Thoracic aorta (tissue), 2 donors: ENCODE data around the gene P2RY14. TPM values are rescaled to one million over a fixed set of nuclear protein-coding genes. Genes with fewer than 3 reads are reported as not detected.
"Not testable (repeated sequence)": the region's sequence is repeated elsewhere in the genome, so short reads cannot be mapped to it uniquely, and the experiment has no call there.

Experiments
- ATAC-seq: fragments of 150-250 bp; one replicate; pipeline ENCODE4 v1.8.0; 2017; ENCODE audit warnings: low read depth; ENCODE audit not compliant: insufficient number of reproducible peaks, low FRiP score
- DNase-seq: peaks from one replicate; pipeline ENCODE4 v3.0.0-alpha.2; 2020; ENCODE audit warnings: low spot score
- H3K27ac ChIP-seq, 2 donors: fragments of 200-600 bp; sonication (generic); 1 replicate in 1 of 2; 2 replicates in 1 of 2; pipeline ENCODE4 v1.5.1; 2016; ENCODE audit warnings: mild to moderate bottlenecking in 2 of 2, moderate library complexity in 2 of 2
- H3K27me3 ChIP-seq: fragments of 200-600 bp; sonication (generic); replicated peaks from 2 replicates; pipeline ENCODE4 v1.6.0; 2016; ENCODE audit warnings: mild to moderate bottlenecking; ENCODE audit not compliant: insufficient read depth
- H3K36me3 ChIP-seq: fragments of 200-600 bp; sonication (generic); one replicate; pipeline ENCODE4 v1.5.1; 2016
- H3K4me1 ChIP-seq, 2 donors: fragments of 200-600 bp; sonication (generic); 1 replicate in 1 of 2; 2 replicates in 1 of 2; pipeline versions ENCODE4 v1.5.1 to v1.6.0; 2016; ENCODE audit warnings: low read depth in 2 of 2, mild to moderate bottlenecking in 1 of 2; ENCODE audit not compliant: control insufficient read depth in 1 of 2
- H3K4me3 ChIP-seq: fragments of 200-600 bp; sonication (generic); 2 replicates; pipeline ENCODE4 v1.5.1; 2016; ENCODE audit warnings: mild to moderate bottlenecking
- H3K9me3 ChIP-seq: fragments of 200-600 bp; sonication (generic); 2 replicates; pipeline ENCODE4 v1.5.1; 2016
- total RNA-seq, 2 donors: library from RNA; depleted of rRNA; stranded (reverse); fragments of >200 nt; gene quantifications; one replicate each; pipeline versions ENCODE4 v1.1.0 to v1.2.3, GENCODE V29; 2016
- TF ChIP-seq, protein P1 (sequence below): fragments of 200-600 bp; sonication (generic); IDR thresholded peaks from one replicate; pipeline ENCODE4 v1.5.1; 2019; ENCODE audit warnings: antibody characterized with exemption

The P2RY14 gene
- total RNA-seq, 2 donors from 2014 or later: 2.5 to 4.3 TPM

DNA sequence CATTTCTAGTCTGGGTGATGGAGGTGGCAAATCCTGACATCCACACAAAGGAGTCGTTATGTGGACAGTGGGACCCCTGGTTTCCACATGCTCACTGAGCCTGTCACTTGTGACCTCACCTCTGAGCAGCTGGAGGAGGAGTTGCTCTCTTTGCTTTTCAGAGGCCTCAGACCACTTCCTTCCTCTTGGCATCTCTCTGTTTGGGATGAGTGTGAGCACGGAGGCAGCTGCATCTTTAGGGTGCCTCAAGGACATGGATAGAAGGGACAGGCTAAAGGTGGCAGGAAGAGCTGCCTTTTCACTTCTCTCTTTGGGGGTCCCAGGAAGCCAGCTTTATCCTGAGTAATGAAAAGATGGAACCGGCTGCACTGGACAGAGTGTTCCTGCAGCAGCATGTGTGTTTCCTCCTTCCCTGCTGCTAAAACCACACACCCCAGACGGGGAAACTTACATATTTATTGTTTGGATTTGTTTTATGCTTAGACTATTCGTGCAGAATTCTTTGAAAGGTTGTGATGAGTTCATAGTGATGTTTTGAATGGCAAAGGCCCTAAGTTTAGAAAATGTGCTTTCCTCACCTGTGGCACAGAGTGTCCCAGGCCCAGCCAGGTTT, 107.1 kb downstream of the P2RY14 start:
- H3K27ac ChIP-seq: no peak overlapping the region
- no peaks in the 10 kb centered on the region for H3K27me3 ChIP-seq
- TF ChIP-seq, protein P1, sequence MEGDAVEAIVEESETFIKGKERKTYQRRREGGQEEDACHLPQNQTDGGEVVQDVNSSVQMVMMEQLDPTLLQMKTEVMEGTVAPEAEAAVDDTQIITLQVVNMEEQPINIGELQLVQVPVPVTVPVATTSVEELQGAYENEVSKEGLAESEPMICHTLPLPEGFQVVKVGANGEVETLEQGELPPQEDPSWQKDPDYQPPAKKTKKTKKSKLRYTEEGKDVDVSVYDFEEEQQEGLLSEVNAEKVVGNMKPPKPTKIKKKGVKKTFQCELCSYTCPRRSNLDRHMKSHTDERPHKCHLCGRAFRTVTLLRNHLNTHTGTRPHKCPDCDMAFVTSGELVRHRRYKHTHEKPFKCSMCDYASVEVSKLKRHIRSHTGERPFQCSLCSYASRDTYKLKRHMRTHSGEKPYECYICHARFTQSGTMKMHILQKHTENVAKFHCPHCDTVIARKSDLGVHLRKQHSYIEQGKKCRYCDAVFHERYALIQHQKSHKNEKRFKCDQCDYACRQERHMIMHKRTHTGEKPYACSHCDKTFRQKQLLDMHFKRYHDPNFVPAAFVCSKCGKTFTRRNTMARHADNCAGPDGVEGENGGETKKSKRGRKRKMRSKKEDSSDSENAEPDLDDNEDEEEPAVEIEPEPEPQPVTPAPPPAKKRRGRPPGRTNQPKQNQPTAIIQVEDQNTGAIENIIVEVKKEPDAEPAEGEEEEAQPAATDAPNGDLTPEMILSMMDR: no peak
- ATAC-seq: no peak
- no peaks in the 10 kb centered on the region for H3K36me3 ChIP-seq
- H3K4me1 ChIP-seq: no peaks in the 10 kb centered on the region
- H3K4me3 ChIP-seq: no peak overlapping the region
- no peak for DNase-seq
- H3K9me3 ChIP-seq: no peaks in the 10 kb centered on the region

DNA sequence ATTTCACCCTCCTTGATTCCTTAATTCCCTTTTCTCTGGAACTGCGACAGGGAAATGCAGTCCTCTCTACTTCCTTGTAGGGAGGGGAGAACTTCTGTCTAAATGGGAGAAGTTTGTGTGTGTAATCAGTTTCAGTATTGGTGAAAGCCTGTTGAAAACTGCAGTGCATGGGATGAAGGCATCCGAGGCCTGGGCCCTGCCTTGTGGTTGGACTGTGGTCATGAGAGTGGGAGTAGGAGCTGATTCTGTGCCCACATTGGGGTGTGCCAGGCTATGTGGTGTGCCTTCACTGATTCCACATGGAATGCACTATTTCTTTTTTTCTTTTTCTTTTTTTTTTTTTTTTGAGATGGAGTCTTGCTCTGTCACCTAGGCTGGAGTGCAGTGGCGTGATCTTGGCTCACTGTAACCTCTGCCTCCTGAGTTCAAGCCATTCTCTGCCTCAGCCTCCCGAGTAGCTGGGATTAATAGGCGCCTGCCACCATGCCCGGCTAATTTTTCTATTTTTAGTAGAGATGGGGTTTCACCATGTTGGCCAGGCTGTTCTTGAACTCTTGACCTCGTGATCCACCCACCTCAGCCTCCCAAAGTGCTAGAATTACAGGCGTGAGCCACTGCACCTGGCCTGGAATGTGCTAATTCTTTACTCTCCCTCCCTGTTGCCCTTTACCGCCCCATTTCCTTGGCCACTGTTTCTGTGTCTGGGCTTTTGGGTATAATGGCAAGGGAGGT, 108.2 kb downstream of the P2RY14 start:
- not testable (repeated sequence) for H3K27ac ChIP-seq, H3K4me3 ChIP-seq, H3K4me1 ChIP-seq, H3K36me3 ChIP-seq, H3K27me3 ChIP-seq, H3K9me3 ChIP-seq, DNase-seq, ATAC-seq

DNA sequence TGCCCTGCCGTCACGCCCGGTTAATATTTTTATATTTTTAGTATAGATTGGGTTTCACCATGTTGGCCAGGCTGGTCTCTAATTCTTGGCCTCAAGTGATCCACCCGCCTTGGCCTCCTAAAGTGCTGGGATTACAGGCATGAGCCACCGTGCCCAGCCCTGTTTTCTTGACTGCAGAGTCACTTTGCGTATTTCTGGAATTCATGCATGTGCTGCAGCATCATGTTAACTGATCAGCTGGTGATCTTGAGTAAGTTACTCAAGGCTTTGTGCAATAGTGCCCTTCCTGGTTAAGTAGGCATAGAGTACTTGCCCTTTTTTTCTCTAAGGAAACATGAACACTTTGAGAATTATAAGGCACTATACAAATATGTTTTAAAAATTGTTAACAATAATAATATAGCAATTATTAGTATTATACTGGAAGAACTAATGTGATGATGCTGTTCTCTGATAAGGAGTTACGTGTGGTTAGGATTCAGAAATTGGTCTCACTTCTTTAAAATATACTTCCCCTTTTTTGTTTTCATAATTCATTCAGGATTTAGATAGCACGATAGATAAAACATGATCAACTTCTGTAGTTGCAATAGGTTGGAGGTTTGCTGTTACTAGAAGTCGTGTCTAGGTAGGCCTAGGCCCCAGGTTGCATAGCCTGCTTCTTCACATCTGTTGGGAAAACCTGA, 108.9 kb downstream of the P2RY14 start:
- no peak for DNase-seq
- H3K9me3 ChIP-seq: no peaks in the 10 kb centered on the region
- no peak for ATAC-seq

DNA sequence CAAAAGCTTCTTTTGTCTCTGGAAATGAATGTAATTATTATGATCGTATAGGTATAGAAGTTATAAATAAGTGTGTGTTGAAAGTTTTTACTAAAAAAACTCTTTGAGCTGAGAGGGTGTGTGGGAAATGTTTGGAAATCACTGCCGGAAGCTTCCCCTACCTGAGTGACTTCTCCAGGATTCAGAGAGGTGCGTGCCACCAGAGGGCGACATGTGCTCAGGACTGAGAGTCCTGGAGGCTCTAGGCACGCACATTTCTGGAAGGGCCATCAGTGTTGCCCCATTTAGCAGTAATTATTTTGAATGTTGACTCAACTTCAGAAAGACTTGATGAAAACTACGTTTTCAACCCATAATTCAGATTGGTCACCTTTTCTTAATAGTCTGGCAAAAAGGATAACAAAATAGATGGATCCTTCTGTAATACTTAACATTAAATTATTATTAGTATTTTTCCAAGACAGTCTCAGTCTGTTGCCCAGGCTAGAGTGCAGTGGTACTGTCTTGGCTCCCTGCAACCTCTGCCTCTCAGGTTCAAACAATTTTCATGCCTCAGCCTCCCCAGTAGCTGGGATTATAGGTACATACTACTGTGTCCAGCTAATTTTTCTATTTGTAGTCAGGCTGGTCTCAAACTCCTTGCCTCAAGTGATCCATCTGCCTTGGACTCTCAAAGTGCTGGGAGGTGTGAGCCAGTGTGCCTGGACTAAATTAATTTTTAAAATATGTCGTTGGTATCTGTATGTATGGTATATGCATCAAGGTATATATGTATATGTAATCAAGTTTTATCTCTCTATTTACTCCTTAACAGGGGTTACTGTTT, 109.9 kb downstream of the P2RY14 start:
- Histone ChIP-seq H3K9me3 (no peaks in the 10 kb centered on the region), H3K27ac (no peak overlapping the region), H3K27me3 (no peaks in the 10 kb centered on the region), H3K4me3 (no peak overlapping the region), H3K4me1 (no peaks in the 10 kb centered on the region), H3K36me3 (no peaks in the 10 kb centered on the region)
- no peak for DNase-seq
- TF ChIP-seq, protein P1: peak; percentile 60
- ATAC-seq: no peak

More for the DNA sequence above, 108.9 kb downstream of the P2RY14 start:
- Histone ChIP-seq H3K4me1 (no peaks in the 10 kb centered on the region), H3K4me3 (no peak overlapping the region), H3K36me3 (no peaks in the 10 kb centered on the region), H3K27ac (no peak overlapping the region), H3K27me3 (no peaks in the 10 kb centered on the region)
- TF ChIP-seq, protein P1: no peak

DNA sequence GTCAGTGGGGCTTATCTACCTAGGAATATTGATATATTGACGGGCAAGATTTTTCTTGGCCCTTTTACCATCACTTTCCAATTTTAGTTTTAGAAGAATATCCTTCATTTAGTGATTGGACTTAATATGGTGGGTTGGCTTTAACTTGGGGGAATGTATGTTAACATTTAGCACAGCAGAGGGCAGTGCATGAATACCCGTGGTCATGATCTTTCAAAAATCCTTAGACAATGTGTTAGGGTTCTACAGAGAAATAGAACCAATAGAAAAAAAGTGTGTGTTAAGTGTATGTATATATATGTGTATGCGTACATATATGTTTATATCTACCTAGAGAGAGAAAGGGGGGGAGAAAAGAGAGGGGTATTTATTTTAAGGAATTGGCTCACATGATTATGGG, 112.2 kb downstream of the P2RY14 start:
- TF ChIP-seq, protein P1: no peak
- no peaks in the 10 kb centered on the region for H3K9me3 ChIP-seq
- DNase-seq: no peak
- no peak for ATAC-seq
- no peaks in the 10 kb centered on the region for H3K36me3 ChIP-seq
- no peak overlapping the region for H3K27ac ChIP-seq
- H3K4me3 ChIP-seq: no peak overlapping the region
- H3K27me3 ChIP-seq: no peaks in the 10 kb centered on the region
- no peaks in the 10 kb centered on the region for H3K4me1 ChIP-seq
